GM13977 (cell line): ENCODE results near the gene SAPCD2.
A peak's percentile ranks its signal among the peaks of the same experiment; 100 is the strongest.
"Not testable (repeated sequence)": the region's sequence is repeated elsewhere in the genome, so short reads cannot be mapped to it uniquely, and the experiment has no call there.

ENCODE experiments used
- DNase-seq: peaks from one replicate; pipeline ENCODE4 v3.0.0; 2012; ENCODE audit warnings: low spot score
- in situ Hi-C: fragments of 300-500 bp; cut with MboI; formaldehyde crosslinking; loops from one replicate; pipeline ENCODE4 v1.12.0; 2022; ENCODE audit warnings: low sequenced_read_pairs, low pct_unique_long_range_greater_than_20kb, mixed read lengths, inconsistent platforms; ENCODE audit not compliant: unreplicated experiment
- TF ChIP-seq, protein P1 (sequence below): IDR thresholded peaks from 2 replicates; pipeline ENCODE4 v1.5.1; 2012; ENCODE audit warnings: mild to moderate bottlenecking, control low read depth; ENCODE audit not compliant: insufficient read depth; ENCODE audit errors: extremely low read depth, missing control alignments

Gene SAPCD2, protein sequence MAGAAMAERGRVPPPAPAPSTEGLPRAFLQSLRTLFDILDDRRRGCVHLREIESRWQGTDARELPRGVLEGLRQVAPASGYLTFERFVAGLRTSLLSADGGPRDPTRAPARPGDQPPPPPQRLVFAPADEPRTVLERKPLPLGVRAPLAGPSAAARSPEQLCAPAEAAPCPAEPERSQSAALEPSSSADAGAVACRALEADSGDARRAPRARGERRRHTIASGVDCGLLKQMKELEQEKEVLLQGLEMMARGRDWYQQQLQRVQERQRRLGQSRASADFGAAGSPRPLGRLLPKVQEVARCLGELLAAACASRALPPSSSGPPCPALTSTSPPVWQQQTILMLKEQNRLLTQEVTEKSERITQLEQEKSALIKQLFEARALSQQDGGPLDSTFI

DNA sequence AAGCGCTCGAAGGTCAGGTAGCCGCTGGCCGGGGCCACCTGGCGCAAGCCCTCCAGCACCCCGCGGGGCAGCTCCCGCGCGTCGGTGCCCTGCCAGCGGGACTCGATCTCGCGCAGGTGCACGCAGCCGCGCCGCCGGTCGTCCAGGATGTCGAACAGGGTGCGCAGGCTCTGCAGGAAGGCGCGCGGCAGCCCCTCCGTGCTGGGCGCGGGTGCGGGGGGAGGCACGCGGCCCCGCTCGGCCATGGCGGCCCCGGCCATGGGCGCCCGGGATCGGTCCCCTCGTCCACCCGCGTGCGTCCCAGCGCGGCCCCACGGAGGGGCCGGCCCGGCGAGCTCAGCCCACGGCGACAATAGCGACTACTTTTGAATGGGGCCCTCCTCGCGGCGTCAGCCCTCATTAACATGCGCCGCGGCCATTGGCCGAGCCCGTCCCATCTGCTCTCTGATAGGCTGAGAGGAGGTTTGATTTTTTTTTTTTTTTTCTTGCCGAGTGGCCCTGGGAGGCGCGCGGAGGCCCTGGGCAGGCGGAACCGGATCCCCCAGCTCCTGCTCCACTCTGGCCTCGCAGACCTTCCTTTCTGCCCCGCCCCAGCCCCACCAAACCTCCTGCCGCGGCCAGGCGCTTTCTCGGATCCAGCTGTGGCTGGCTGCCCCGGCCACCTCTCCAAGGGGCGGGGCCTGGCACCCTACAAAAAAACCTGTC lies at the start of gene SAPCD2:
Gene SAPCD2 (minus strand): TSS at position 357 of the 705 bp plus-strand sequence. CDS start 97 bp downstream, at position 260.
- in situ Hi-C loops, result no loop called here
- peak; percentile 95 for DNase-seq

DNA sequence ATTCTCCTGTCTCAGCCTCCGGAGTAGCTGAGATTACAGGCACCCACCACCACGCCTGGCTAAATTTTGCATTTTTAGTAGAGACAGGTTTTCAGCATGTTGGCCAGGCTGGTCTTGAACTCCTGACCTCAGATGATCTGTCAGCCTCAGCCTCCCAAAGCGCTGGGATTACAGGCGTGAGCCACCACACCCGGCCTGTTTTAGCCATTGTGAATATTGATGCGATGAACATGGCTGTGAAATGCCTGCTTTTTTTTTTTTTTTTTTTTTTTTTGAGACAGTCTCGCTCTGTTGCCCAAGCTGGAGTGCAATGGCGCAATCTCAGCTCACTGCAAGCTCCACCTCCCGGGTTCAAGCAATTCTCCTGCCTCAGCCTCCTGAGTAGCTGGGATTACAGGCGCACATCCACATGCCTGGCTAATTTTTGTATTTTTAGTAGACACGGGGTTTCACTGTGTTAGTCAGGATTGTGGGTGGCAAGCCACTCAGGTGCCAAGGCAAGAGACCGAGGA lies 47.8 kb upstream of the SAPCD2 start:
- in situ Hi-C loops, DNase-seq: not testable (repeated sequence)

More for the DNA sequence above, at the start of gene SAPCD2:
- TF ChIP-seq, protein P1, sequence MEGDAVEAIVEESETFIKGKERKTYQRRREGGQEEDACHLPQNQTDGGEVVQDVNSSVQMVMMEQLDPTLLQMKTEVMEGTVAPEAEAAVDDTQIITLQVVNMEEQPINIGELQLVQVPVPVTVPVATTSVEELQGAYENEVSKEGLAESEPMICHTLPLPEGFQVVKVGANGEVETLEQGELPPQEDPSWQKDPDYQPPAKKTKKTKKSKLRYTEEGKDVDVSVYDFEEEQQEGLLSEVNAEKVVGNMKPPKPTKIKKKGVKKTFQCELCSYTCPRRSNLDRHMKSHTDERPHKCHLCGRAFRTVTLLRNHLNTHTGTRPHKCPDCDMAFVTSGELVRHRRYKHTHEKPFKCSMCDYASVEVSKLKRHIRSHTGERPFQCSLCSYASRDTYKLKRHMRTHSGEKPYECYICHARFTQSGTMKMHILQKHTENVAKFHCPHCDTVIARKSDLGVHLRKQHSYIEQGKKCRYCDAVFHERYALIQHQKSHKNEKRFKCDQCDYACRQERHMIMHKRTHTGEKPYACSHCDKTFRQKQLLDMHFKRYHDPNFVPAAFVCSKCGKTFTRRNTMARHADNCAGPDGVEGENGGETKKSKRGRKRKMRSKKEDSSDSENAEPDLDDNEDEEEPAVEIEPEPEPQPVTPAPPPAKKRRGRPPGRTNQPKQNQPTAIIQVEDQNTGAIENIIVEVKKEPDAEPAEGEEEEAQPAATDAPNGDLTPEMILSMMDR, result no peak

DNA sequence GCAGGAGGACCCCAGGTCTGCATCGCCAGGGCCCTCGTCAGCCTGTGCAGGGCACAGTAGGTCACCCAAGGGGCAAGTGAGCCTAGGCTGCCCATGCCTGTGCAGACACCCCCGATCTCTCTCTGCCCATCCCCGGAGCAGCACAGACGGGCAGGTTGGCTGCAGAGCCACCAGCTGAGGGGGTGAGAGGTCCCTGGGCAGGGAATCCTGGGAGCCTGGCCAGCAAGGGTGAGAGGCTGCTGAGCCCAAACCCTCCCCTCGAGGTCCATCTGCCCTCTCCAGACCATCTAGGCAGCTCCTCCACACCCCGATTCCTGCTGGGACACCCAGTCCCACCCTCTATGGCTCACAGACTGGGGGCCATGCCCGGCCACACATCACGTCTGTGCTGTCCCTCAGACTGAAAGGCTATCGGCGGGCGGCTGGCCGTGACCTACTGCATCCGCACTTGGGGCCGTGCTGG lies 46.9 kb upstream of the SAPCD2 start:
- in situ Hi-C loops, result no loop called here
- TF ChIP-seq, protein P1, result no peak

DNA sequence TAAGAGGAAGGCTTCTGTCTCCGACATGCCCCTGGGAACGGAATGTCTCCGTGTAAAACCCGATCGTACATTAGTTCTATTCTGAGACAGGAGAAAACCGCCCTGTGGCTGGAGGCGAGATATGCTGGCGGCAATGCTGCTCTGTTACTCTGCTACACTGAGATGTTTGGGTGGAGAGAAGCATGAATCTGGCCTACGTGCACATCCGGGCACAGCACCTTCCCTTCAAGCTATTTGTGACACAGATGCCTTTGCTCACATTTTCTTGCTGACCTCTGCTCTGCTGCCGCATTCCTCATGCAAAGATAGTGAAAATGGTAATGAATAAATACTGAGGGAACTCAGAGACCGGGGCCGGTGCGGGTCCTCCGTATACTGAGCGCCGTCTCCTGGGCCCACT lies 46.4 kb upstream of the SAPCD2 start:
- TF ChIP-seq, protein P1, result no peak
- in situ Hi-C loops, result no loop called here
- DNase-seq, result no peak

More for the DNA sequence above, 46.9 kb upstream of the SAPCD2 start:
- peak; percentile 4 for DNase-seq

DNA sequence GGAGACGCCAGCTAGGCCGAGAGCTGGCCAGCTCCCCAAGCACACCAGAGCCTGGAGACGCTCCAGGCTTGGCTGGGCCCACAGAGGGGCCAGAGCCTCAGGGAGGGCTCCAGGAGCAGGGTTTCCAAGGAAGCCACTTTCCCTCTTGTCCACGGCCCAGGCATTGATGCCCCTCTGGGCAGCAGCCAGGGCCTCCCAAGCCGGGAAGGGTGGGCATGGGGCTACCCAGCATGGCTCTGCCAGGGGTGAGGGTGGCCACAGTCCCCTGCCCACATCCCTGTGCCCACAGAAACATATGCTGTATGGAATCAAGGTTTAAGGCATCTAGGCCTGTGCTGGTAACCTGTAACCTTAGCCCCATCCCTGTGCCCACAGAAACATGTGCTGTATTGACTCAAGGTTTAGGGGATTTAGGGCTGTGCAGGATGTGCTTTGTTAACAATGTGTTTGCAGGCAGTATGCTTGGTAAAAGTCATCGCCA lies 45.7 kb upstream of the SAPCD2 start:
- in situ Hi-C loops, result no loop called here
- TF ChIP-seq, protein P1, result no peak
- DNase-seq, result no peak

DNA sequence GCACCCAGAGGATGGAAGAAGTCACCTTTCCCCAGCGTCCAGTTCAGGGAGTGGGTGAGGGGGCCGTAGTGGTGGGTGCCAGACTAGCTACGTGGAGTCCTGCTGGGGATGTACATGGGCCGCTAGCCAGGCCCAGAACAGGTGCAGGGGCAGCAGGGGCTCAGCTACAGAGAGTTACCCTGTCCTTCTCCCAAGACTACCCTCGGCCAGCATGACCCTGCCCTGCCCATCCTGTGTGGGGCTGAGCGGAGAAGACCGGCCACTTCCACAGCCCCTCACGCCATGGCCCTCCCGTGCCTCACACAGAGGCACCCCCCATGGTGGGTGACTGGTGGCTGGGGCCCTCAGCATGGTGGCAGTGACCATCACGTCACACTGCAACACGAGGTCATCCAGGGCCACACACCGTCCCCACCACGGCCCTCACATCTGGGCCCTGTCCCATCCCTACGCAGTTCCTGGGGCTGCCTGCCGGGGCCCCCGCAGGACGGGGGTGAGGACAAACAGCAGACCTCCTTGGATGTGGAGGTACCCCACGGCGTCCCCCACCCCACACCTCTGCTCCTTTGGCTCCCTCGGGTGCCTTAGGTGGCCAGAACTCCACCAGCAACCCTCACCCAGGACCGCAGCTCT lies 45.2 kb upstream of the SAPCD2 start:
- DNase-seq, result no peak
- TF ChIP-seq, protein P1, result no peak
- in situ Hi-C loops, result no loop called here
